Panc1 (cell line): ENCODE measurements around the gene IFNA13. TPM values are rescaled to one million over a fixed set of nuclear protein-coding genes. Genes with fewer than 3 reads are reported as not detected.

Source experiments
- ATAC-seq: fragments of 200-7000 bp; cut with Tn5 transposase; 2 replicates; pipeline ENCODE4 v1.9.1; 2020; ENCODE audit warnings: mild to moderate bottlenecking, moderate library complexity
- BruUV-seq: library from RNA; stranded (reverse); fragments of 400-500 nt; replicated peaks from 2 replicates; lab custom pipeline; 2021; lab: Mats Ljungman, UMichigan
- CTCF ChIA-PET: fragments of 300-600 bp; sonication (Branson Sonifier 250); formaldehyde crosslinking; loops from one replicate; lab custom pipeline; 2022; ENCODE audit warnings: antibody characterized with exemption; lab: Charles Lee
- POLR2A ChIA-PET: fragments of 300-600 bp; sonication (Branson Sonifier 250); formaldehyde crosslinking; loops from one replicate; lab custom pipeline; 2022; ENCODE audit warnings: antibody characterized with exemption; lab: Charles Lee
- DNase-seq: peaks from one replicate; pipeline ENCODE4 v3.0.0-alpha.2; 2010; ENCODE audit warnings: low read depth, low spot score
- H3K27ac ChIP-seq: 2 replicates; pipeline ENCODE4 v1.5.1; 2011; ENCODE audit warnings: mild to moderate bottlenecking, low read length, inconsistent platforms
- H3K27me3 ChIP-seq: fragments of 200-500 bp; sonication (Bioruptor generic); 2 replicates; pipeline ENCODE4 v1.6.0; 2014; ENCODE audit warnings: low read length, inconsistent platforms; ENCODE audit not compliant: control insufficient read depth, insufficient read depth
- H3K36me3 ChIP-seq: fragments of 200-500 bp; sonication (Bioruptor generic); 2 replicates; pipeline ENCODE4 v1.5.1; 2014; ENCODE audit warnings: inconsistent platforms, mild to moderate bottlenecking, low read length, moderate library complexity; ENCODE audit not compliant: control insufficient read depth, insufficient read depth
- H3K4me1 ChIP-seq: 2 replicates; pipeline ENCODE4 v1.5.1; 2011; ENCODE audit warnings: inconsistent platforms, mild to moderate bottlenecking, low read length, moderate library complexity; ENCODE audit not compliant: control insufficient read depth, insufficient read depth
- H3K4me3 ChIP-seq, 2 experiments: 2 replicates each; pipeline ENCODE4 v1.5.1; 2011 to 2012; ENCODE audit warnings: low read depth in 2 of 2, low read length in 2 of 2, mild to moderate bottlenecking in 2 of 2, inconsistent platforms in 1 of 2, moderate library complexity in 1 of 2
- H3K9me3 ChIP-seq: fragments of 200-500 bp; sonication (Bioruptor generic); 2 replicates; pipeline ENCODE4 v1.5.1; 2014; ENCODE audit warnings: low read depth, mild to moderate bottlenecking, inconsistent platforms, low read length, moderate library complexity; ENCODE audit not compliant: control insufficient read depth, insufficient read depth
- CTCF ChIP-seq: fragments of 450-650 bp; IDR thresholded peaks from 2 replicates; pipeline ENCODE4 v1.5.1; 2017; ENCODE audit warnings: mild to moderate bottlenecking
- POLR2AphosphoS5 ChIP-seq: IDR thresholded peaks from 2 replicates; pipeline ENCODE4 v1.6.1; 2012; ENCODE audit warnings: mild to moderate bottlenecking, low read depth, low read length, moderate library complexity
- REST ChIP-seq, 2 experiments: IDR thresholded peaks; 2 replicates each; pipeline ENCODE4 v1.6.1; 2011 to 2012; ENCODE audit warnings: low read depth in 2 of 2, control low read depth in 1 of 2, low read length in 1 of 2, mild to moderate bottlenecking in 1 of 2, moderate library complexity in 1 of 2; ENCODE audit not compliant: insufficient read depth in 1 of 2
- SIN3A ChIP-seq: IDR thresholded peaks from 2 replicates; pipeline ENCODE4 v1.6.1; 2012; ENCODE audit warnings: low read depth, mild to moderate bottlenecking, low read length, moderate library complexity, borderline replicate concordance; ENCODE audit not compliant: insufficient read depth
- TCF7L2 ChIP-seq: IDR thresholded peaks from 2 replicates; pipeline ENCODE4 v1.6.1; 2011; ENCODE audit warnings: mild to moderate bottlenecking, low read depth, low read length, inconsistent platforms
- in situ Hi-C: cut with HindIII; loops from 2 replicates; pipeline ENCODE4 v1.10.0; 2016; ENCODE audit warnings: low sequenced_read_pairs, low pct_unique_long_range_greater_than_20kb
- intact Hi-C: fragments of 100-400 bp; cut with micrococcal nuclease; formaldehyde crosslinking; loops from one replicate; pipeline ENCODE4 v1.10.0; 2022; ENCODE audit not compliant: unreplicated experiment
- total RNA-seq: library from RNA; stranded (reverse); gene quantifications from one replicate; pipeline ENCODE4 v1.2.1, GENCODE V29; 2021; ENCODE audit not compliant: unreplicated experiment

Gene IFNA13
- total RNA-seq, 1 experiment from 2014 or later: not detected

- in situ Hi-C loops (no loop called here), intact Hi-C loops (no loop called here)
- peak within 1 kb of the TSS; percentile 73 to 85 for H3K4me3 ChIP-seq
- no peaks in the 10 kb centered on the region; the same call in none of the 2 replicates for H3K36me3 ChIP-seq
- no peaks in the 10 kb centered on the region for H3K9me3 ChIP-seq
- BruUV-seq: no TSS peak
- TF ChIP-seq POLR2AphosphoS5 (peak; percentile 41; the same call in 1 of the 2 replicates), CTCF (no peak), TCF7L2 (no peak), SIN3A (no peak), REST (IDR thresholded peaks at IDR 0.05; ENCODE audit: insufficient read depth in 1 of 2, low read depth in 2 of 2, low read length in 1 of 2) (no peak)
- ATAC-seq (peak; percentile 98), DNase-seq (no peak)
- no peaks in the 10 kb centered on the region for H3K4me1 ChIP-seq
- H3K27ac ChIP-seq: peak within 1 kb of the TSS; percentile 81
- ChIA-PET POLR2A (interaction anchor here (0.9 kb wide), 1 partner anchor 246 kb away, joined by 3 read pairs; no protein-coding TSS in a partner anchor), CTCF (no interaction called here)
- no peaks in the 10 kb centered on the region for H3K27me3 ChIP-seq
Measured at GRCh38 chr9:21334701-21335632, 32.9 kb downstream of the IFNA13 start, which contains the start of gene KLHL9. KLHL9 (minus strand) TSS chr9:21335404; CDS start chr9:21334859, 545 bp downstream.

- Histone ChIP-seq H3K27me3 (no peaks in the 10 kb centered on the region), H3K9me3 (no peaks in the 10 kb centered on the region), H3K36me3 (no peaks in the 10 kb centered on the region; the same call in none of the 2 replicates), H3K4me3 (peak overlapping the region; percentile 73 to 85; a peak in 3 of 4 replicates), H3K4me1 (no peaks in the 10 kb centered on the region), H3K27ac (no peak overlapping the region)
- no peak for DNase-seq
- in situ Hi-C loops: no loop called here
- no peak for TF ChIP-seq TCF7L2
- TF ChIP-seq CTCF: no peak
- TF ChIP-seq REST (IDR thresholded peaks at IDR 0.05; ENCODE audit: insufficient read depth in 1 of 2, low read depth in 2 of 2, low read length in 1 of 2): no peak
- TF ChIP-seq SIN3A: no peak
- no peak for TF ChIP-seq POLR2AphosphoS5
- intact Hi-C loops: no loop called here
- no TSS peak for BruUV-seq
- ChIA-PET POLR2A (no interaction called here), CTCF (no interaction called here)
- no peak for ATAC-seq
Measured at GRCh38 chr9:21333226-21333625, 34.6 kb downstream of the IFNA13 start.
